Right lobe of liver (tissue), 6 donors: ENCODE data around the gene CDH4. TPM values are rescaled to one million over a fixed set of nuclear protein-coding genes. Genes with fewer than 3 reads are reported as not detected.

Experiments
- ATAC-seq, 4 donors: fragments of 200-7000 bp; cut with Tn5 transposase; one replicate each; pipeline ENCODE4 v1.9.1; 2020; ENCODE audit warnings: mild to moderate bottlenecking in 4 of 4, moderate library complexity in 4 of 4
- DNase-seq, 3 donors: peaks; one replicate each; pipeline ENCODE4 v3.0.0-alpha.2; 2020
- H3K27ac ChIP-seq, 3 donors: fragments of 200-600 bp; one replicate each; pipeline ENCODE4 v1.8.0; 2022
- H3K27me3 ChIP-seq, 2 donors: fragments of 200-600 bp; one replicate each; pipeline ENCODE4 v1.8.0; 2022
- H3K36me3 ChIP-seq, 4 donors: fragments of 200-600 bp; sonication (generic) in 1 of 4; one replicate each; pipeline versions ENCODE4 v1.5.1 to v1.8.0; 2017 to 2022; ENCODE audit warnings: control low read depth in 1 of 4
- H3K4me1 ChIP-seq, 4 donors: fragments of 200-600 bp; sonication (generic) in 1 of 4; one replicate each; pipeline versions ENCODE4 v1.5.1 to v1.8.0; 2017 to 2022; ENCODE audit warnings: control low read depth in 1 of 4
- H3K4me3 ChIP-seq, 3 donors: fragments of 200-600 bp; one replicate each; pipeline ENCODE4 v1.8.0; 2022
- H3K9me3 ChIP-seq, 4 donors: fragments of 200-600 bp; sonication (generic) in 1 of 4; one replicate each; pipeline versions ENCODE4 v1.5.1 to v1.8.0; 2017 to 2022; ENCODE audit warnings: control low read depth in 1 of 4
- POLR2A ChIP-seq: fragments of 450-650 bp; IDR thresholded peaks from one replicate; pipeline ENCODE4 v1.6.1; 2017; ENCODE audit warnings: antibody characterized with exemption, mild to moderate bottlenecking
- WGBS: methylation state at CpG from one replicate; pipeline ENCODE4 v1.1.6; 2018; ENCODE audit warnings: low coverage, low lambda C conversion rate; ENCODE audit not compliant: insufficient coverage; ENCODE audit errors: missing lambda C conversion rate; 5-methylcytosine and 5-hydroxymethylcytosine counted together
- intact Hi-C, 2 donors: fragments of 100-400 bp; cut with DNase I; formaldehyde crosslinking; loops; one replicate each; pipeline versions ENCODE4 v1.11.2 to v1.14.1; 2022
- total RNA-seq, 6 experiments: library from RNA; depleted of rRNA in 2 of 6; stranded (reverse); fragments of >200 nt in 2 of 6; fragmentation: NEBNext Ultra II Directional in 3 of 6; extraction: Animal tissue kit (Norgen Biotek cat#: 25700) in 3 of 6; gene quantifications; one replicate each; pipeline versions ENCODE4 v1.1.0 to v1.2.4, GENCODE V29; 2016 to 2023
- TF ChIP-seq, protein P1 (sequence below), 4 donors: fragments of 200-600 bp in 3 of 4; fragments of 450-650 bp in 1 of 4; IDR thresholded peaks; one replicate each; pipeline versions ENCODE4 v1.5.1 to v1.8.0; 2016 to 2022; ENCODE audit warnings: antibody characterized with exemption in 4 of 4, mild to moderate bottlenecking in 2 of 4
- donor health status: DM: no; HTN: yes; CAD: no.
- donor health status: DM: no; HTN: no; CAD: no.
- donor health status: DM: no; HTN: no; CAD: no.
- donor health status: DM: no; HTN: yes; CAD: no.
- donor health status: DM: no; HTN: yes; CAD: no.

Gene CDH4
- total RNA-seq, 6 experiments from 2014 or later, result 0.02 to 0.14 (median 0.09) TPM; not detected in 3

GRCh38 chr20:61340157-61340556 is 88.1 kb downstream of the CDH4 start:
- no peaks in the 10 kb centered on the region for H3K4me1 ChIP-seq
- H3K27me3 ChIP-seq, result no peaks in the 10 kb centered on the region
- intact Hi-C loops, result no loop called here
- ATAC-seq, result no peak
- 59% methylated on average over 5 of the region's 5 CpGs for WGBS
- no peaks in the 10 kb centered on the region for H3K36me3 ChIP-seq
- H3K4me3 ChIP-seq, result no peak overlapping the region
- TF ChIP-seq, protein P1, sequence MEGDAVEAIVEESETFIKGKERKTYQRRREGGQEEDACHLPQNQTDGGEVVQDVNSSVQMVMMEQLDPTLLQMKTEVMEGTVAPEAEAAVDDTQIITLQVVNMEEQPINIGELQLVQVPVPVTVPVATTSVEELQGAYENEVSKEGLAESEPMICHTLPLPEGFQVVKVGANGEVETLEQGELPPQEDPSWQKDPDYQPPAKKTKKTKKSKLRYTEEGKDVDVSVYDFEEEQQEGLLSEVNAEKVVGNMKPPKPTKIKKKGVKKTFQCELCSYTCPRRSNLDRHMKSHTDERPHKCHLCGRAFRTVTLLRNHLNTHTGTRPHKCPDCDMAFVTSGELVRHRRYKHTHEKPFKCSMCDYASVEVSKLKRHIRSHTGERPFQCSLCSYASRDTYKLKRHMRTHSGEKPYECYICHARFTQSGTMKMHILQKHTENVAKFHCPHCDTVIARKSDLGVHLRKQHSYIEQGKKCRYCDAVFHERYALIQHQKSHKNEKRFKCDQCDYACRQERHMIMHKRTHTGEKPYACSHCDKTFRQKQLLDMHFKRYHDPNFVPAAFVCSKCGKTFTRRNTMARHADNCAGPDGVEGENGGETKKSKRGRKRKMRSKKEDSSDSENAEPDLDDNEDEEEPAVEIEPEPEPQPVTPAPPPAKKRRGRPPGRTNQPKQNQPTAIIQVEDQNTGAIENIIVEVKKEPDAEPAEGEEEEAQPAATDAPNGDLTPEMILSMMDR (IDR thresholded peaks at IDR 0.05), result no peak
- TF ChIP-seq POLR2A, result no peak
- DNase-seq, result no peak
- no peaks in the 10 kb centered on the region for H3K9me3 ChIP-seq
- no peak overlapping the region for H3K27ac ChIP-seq

- H3K4me1 ChIP-seq, result no peaks in the 10 kb centered on the region
- H3K36me3 ChIP-seq, result no peaks in the 10 kb centered on the region
- TF ChIP-seq POLR2A, result no peak
- TF ChIP-seq, protein P1 (IDR thresholded peaks at IDR 0.05), result no peak
- no peak overlapping the region for H3K4me3 ChIP-seq
- H3K9me3 ChIP-seq, result no peaks in the 10 kb centered on the region
- 51% methylated on average over 5 of the region's 5 CpGs for WGBS
- ATAC-seq, result no peak
- no peak for DNase-seq
- H3K27me3 ChIP-seq, result no peaks in the 10 kb centered on the region
- no peak overlapping the region for H3K27ac ChIP-seq
- intact Hi-C loops, result no loop called here
Observed at GRCh38 chr20:61341605-61342004, 89.5 kb downstream of the CDH4 start.

GRCh38 chr20:61343934-61344333 is 91.9 kb downstream of the CDH4 start:
- intact Hi-C loops, result no loop called here
- no peak overlapping the region for H3K4me3 ChIP-seq
- no peak overlapping the region for H3K27ac ChIP-seq
- H3K27me3 ChIP-seq, result no peaks in the 10 kb centered on the region
- no peak for DNase-seq
- H3K4me1 ChIP-seq, result no peaks in the 10 kb centered on the region
- H3K36me3 ChIP-seq, result no peaks in the 10 kb centered on the region
- TF ChIP-seq, protein P1 (IDR thresholded peaks at IDR 0.05), result no peak
- no peak for TF ChIP-seq POLR2A
- no peaks in the 10 kb centered on the region for H3K9me3 ChIP-seq
- 46% methylated on average over 5 of the region's 9 CpGs for WGBS
- no peak for ATAC-seq

DNA sequence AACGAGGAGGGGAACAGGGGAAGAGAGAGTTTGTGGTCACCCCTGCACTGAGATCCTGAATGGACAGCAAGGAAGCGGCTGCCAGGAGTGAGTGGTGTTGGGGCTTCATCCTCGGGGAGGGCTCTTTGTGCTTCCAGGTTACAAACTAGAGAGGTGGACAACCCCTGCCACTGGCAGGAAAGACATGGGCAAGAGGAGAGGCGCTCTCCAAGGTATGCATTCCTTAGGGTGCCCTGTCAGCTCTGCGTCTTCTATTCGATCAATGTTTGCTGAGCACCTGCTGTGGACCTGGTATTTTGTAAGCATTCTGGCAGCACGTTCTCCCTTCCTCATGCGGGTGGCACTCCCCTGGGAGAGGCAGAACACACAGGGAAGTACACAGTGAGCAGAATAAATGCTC is 93.6 kb downstream of the CDH4 start:
- intact Hi-C loops, result no loop called here
- Histone ChIP-seq H3K36me3 (no peaks in the 10 kb centered on the region), H3K4me1 (no peaks in the 10 kb centered on the region), H3K4me3 (no peak overlapping the region), H3K27me3 (no peaks in the 10 kb centered on the region), H3K27ac (no peak overlapping the region), H3K9me3 (no peaks in the 10 kb centered on the region)
- whole genome bisulfite sequencing, result 49% methylated on average over 5 of the region's 8 CpGs
- no peak for ATAC-seq
- no peak for DNase-seq
- TF ChIP-seq POLR2A, result no peak
- TF ChIP-seq, protein P1 (IDR thresholded peaks at IDR 0.05), result no peak

DNA sequence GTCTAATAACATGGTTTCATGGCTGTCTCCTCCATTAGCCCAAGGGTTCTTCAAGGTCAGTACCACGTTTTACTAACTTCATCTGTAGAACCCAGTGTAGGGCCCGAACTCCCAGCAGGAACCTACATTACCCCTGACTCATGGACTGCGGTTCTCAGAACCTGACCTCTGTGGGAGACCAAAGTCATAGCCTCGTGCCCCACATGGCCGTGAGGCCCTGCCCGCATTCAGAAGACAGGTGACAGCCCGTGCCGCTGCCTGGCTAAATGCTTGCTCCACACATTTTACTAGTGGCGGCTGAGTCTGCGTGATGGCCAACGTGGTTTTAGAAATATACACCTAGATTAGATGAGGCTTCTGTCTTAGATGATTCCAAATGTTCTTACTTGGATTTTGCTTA is 94.9 kb downstream of the CDH4 start:
- H3K4me1 ChIP-seq, result no peaks in the 10 kb centered on the region
- H3K27ac ChIP-seq, result no peak overlapping the region
- no peaks in the 10 kb centered on the region for H3K9me3 ChIP-seq
- TF ChIP-seq, protein P1 (IDR thresholded peaks at IDR 0.05), result no peak
- TF ChIP-seq POLR2A, result no peak
- H3K36me3 ChIP-seq, result no peaks in the 10 kb centered on the region
- H3K27me3 ChIP-seq, result no peaks in the 10 kb centered on the region
- DNase-seq, result no peak
- H3K4me3 ChIP-seq, result no peak overlapping the region
- 43% methylated on average over 9 of the region's 11 CpGs for WGBS
- ATAC-seq, result no peak
- intact Hi-C loops, result no loop called here
